Muscle of leg (tissue), 11 donors: ENCODE data around the gene FNIP1. TPM values are rescaled to one million over a fixed set of nuclear protein-coding genes. Genes with fewer than 3 reads are reported as not detected.
A peak's percentile ranks its signal among the peaks of the same experiment; 100 is the strongest.

ENCODE experiments used
- DNase-seq: peaks from one replicate; pipeline ENCODE4 v3.0.0; 2013
- H3K27ac ChIP-seq: one replicate; pipeline ENCODE4 v1.5.1; 2013; ENCODE audit warnings: mild to moderate bottlenecking, low read length, control low read depth
- H3K27me3 ChIP-seq: one replicate; pipeline ENCODE4 v1.6.1; 2013; ENCODE audit warnings: low read length; ENCODE audit not compliant: control insufficient read depth, insufficient read depth
- H3K36me3 ChIP-seq: one replicate; pipeline ENCODE4 v1.6.1; 2013; ENCODE audit warnings: low read length; ENCODE audit not compliant: control insufficient read depth, insufficient read depth
- H3K4me1 ChIP-seq: one replicate; pipeline ENCODE4 v1.6.1; 2013; ENCODE audit warnings: low read length; ENCODE audit not compliant: control insufficient read depth, insufficient read depth
- H3K4me3 ChIP-seq: one replicate; pipeline ENCODE4 v1.5.1; 2013; ENCODE audit warnings: low read length, control low read depth
- H3K9me3 ChIP-seq: replicated peaks from 2 replicates; pipeline ENCODE4 v1.6.1; 2013; ENCODE audit warnings: low read depth, low read length; ENCODE audit not compliant: control insufficient read depth
- WGBS: methylation state at CpG from one replicate; pipeline ENCODE4 v1.1.5; 2013; ENCODE audit warnings: missing lambda C conversion rate; ENCODE audit not compliant: insufficient coverage; 5-methylcytosine and 5-hydroxymethylcytosine counted together
- polyA plus RNA-seq, 8 donors: library from polyadenylated mRNA; unstranded; fragments of 120-200 nt; gene quantifications; one replicate each; pipeline versions ENCODE4 v1.2.1 to v1.2.3, GENCODE V29; 2013; ENCODE audit warnings: inconsistent platforms in 1 of 8, low replicate concordance in 1 of 8; ENCODE audit not compliant: insufficient read length in 8 of 8, insufficient read depth in 1 of 8
- total RNA-seq: library from RNA; stranded (reverse); fragments of 120-200 nt; gene quantifications from one replicate; pipeline ENCODE4 v1.2.4, GENCODE V29; 2013

Gene FNIP1
- total and polyA plus RNA-seq, 9 donors = 10.4 to 26.5 (median 12.0) TPM

GRCh38 chr5:131672776-131673175 lies 124.0 kb downstream of the FNIP1 start:
- H3K4me3 ChIP-seq = no peak overlapping the region
- no peak overlapping the region for H3K27ac ChIP-seq
- WGBS = 40% methylated on average over 3 of the region's 6 CpGs

GRCh38 chr5:131671994-131672655 lies 124.7 kb downstream of the FNIP1 start:
- Histone ChIP-seq H3K27me3 (no peaks in the 10 kb centered on the region), H3K27ac (peak overlapping the region; percentile 42), H3K9me3 (no peaks in the 10 kb centered on the region), H3K36me3 (peaks cover 25% of the 10 kb centered on the region), H3K4me3 (no peak overlapping the region), H3K4me1 (peaks cover 7% of the 10 kb centered on the region)
- 30% methylated on average over 2 of the region's 2 CpGs for WGBS
- DNase-seq = peak; percentile 85

More at GRCh38 chr5:131672776-131673175, 124.0 kb downstream of the FNIP1 start:
- Histone ChIP-seq H3K36me3 (peaks cover 30% of the 10 kb centered on the region), H3K4me1 (peaks cover 7% of the 10 kb centered on the region), H3K9me3 (no peaks in the 10 kb centered on the region), H3K27me3 (no peaks in the 10 kb centered on the region)
- peak; percentile 10 for DNase-seq

GRCh38 chr5:131671409-131671808 lies 125.4 kb downstream of the FNIP1 start:
- no peak overlapping the region for H3K4me3 ChIP-seq
- no peaks in the 10 kb centered on the region for H3K27me3 ChIP-seq
- no peaks in the 10 kb centered on the region for H3K9me3 ChIP-seq
- peak; percentile 5 for DNase-seq
- H3K27ac ChIP-seq = no peak overlapping the region
- H3K36me3 ChIP-seq = peaks cover 18% of the 10 kb centered on the region
- peaks cover 7% of the 10 kb centered on the region for H3K4me1 ChIP-seq

GRCh38 chr5:131664929-131665328 lies 131.9 kb downstream of the FNIP1 start:
- DNase-seq = no peak
- no peak overlapping the region for H3K27ac ChIP-seq
- WGBS = no CpG with 5 or more reads among the region's 1 CpG

GRCh38 chr5:131661933-131662332 lies 134.9 kb downstream of the FNIP1 start:
- no peak for DNase-seq
- Histone ChIP-seq H3K4me1 (no peaks in the 10 kb centered on the region), H3K9me3 (peaks cover 22% of the 10 kb centered on the region), H3K27me3 (no peaks in the 10 kb centered on the region), H3K36me3 (peaks cover 48% of the 10 kb centered on the region), H3K4me3 (no peak overlapping the region), H3K27ac (no peak overlapping the region)
- no CpG with 5 or more reads among the region's 1 CpG for WGBS

More at GRCh38 chr5:131664929-131665328, 131.9 kb downstream of the FNIP1 start:
- Histone ChIP-seq H3K36me3 (peaks cover 30% of the 10 kb centered on the region), H3K4me3 (no peak overlapping the region), H3K9me3 (peaks cover 18% of the 10 kb centered on the region), H3K27me3 (no peaks in the 10 kb centered on the region), H3K4me1 (no peaks in the 10 kb centered on the region)

- no peaks in the 10 kb centered on the region for H3K27me3 ChIP-seq
- H3K36me3 ChIP-seq = peaks cover 48% of the 10 kb centered on the region
- no peak for DNase-seq
- peaks cover 22% of the 10 kb centered on the region for H3K9me3 ChIP-seq
- no peak overlapping the region for H3K4me3 ChIP-seq
- WGBS = 96% methylated on average over 5 of the region's 9 CpGs
- no peak overlapping the region for H3K27ac ChIP-seq
- no peaks in the 10 kb centered on the region for H3K4me1 ChIP-seq
Measured at GRCh38 chr5:131659841-131660240, 137.0 kb downstream of the FNIP1 start.

- no peak for DNase-seq
- H3K9me3 ChIP-seq = peaks cover 22% of the 10 kb centered on the region
- H3K4me1 ChIP-seq = no peaks in the 10 kb centered on the region
- H3K4me3 ChIP-seq = no peak overlapping the region
- H3K36me3 ChIP-seq = peaks cover 47% of the 10 kb centered on the region
- WGBS = over 99% methylated on average over 13 of the region's 13 CpGs
- no peaks in the 10 kb centered on the region for H3K27me3 ChIP-seq
- H3K27ac ChIP-seq = no peak overlapping the region
Measured at GRCh38 chr5:131659290-131659689, 137.5 kb downstream of the FNIP1 start.

- H3K36me3 ChIP-seq = peaks cover 30% of the 10 kb centered on the region
- peaks cover 4% of the 10 kb centered on the region for H3K9me3 ChIP-seq
- no peak for DNase-seq
- H3K27me3 ChIP-seq = no peaks in the 10 kb centered on the region
- H3K27ac ChIP-seq = no peak overlapping the region
- no peaks in the 10 kb centered on the region for H3K4me1 ChIP-seq
- 83% methylated on average over 1 of the region's 2 CpGs for WGBS
- H3K4me3 ChIP-seq = no peak overlapping the region
Measured at GRCh38 chr5:131654776-131655175, 142.0 kb downstream of the FNIP1 start.

GRCh38 chr5:131654309-131654708 lies 142.5 kb downstream of the FNIP1 start:
- Histone ChIP-seq H3K4me1 (no peaks in the 10 kb centered on the region), H3K27ac (no peak overlapping the region), H3K9me3 (no peaks in the 10 kb centered on the region), H3K36me3 (peaks cover 25% of the 10 kb centered on the region), H3K4me3 (no peak overlapping the region), H3K27me3 (no peaks in the 10 kb centered on the region)
- DNase-seq = no peak
- WGBS = 96% methylated on average over 2 of the region's 2 CpGs

GRCh38 chr5:131649161-131649560 lies 147.7 kb downstream of the FNIP1 start:
- peaks cover 19% of the 10 kb centered on the region for H3K36me3 ChIP-seq
- no peaks in the 10 kb centered on the region for H3K4me1 ChIP-seq
- DNase-seq = no peak
- no peak overlapping the region for H3K27ac ChIP-seq
- WGBS = no CpG with 5 or more reads among the region's 3 CpGs
- H3K4me3 ChIP-seq = no peak overlapping the region
- H3K27me3 ChIP-seq = no peaks in the 10 kb centered on the region
- H3K9me3 ChIP-seq = no peaks in the 10 kb centered on the region
